T1000 (cell line): ENCODE data around the gene NELFB.

Source experiments
- DNase-seq: peaks from one replicate; lab custom pipeline; 2025; ENCODE audit warnings: mixed read lengths; lab: John Stamatoyannopoulos, UW

The NELFB gene

GRCh38 chr9:137303151-137303892 lies 48.2 kb downstream of the NELFB start:
- no peak for DNase-seq

GRCh38 chr9:137303893-137304382 lies 48.8 kb downstream of the NELFB start:
- DNase-seq: no peak

GRCh38 chr9:137304383-137305059 lies 49.4 kb downstream of the NELFB start:
- no peak for DNase-seq

GRCh38 chr9:137305060-137305797 lies 50.1 kb downstream of the NELFB start:
- no peak for DNase-seq

GRCh38 chr9:137305798-137306065 lies 50.6 kb downstream of the NELFB start:
- no peak for DNase-seq

- no peak for DNase-seq
Measured at GRCh38 chr9:137306066-137306849, 51.1 kb downstream of the NELFB start.

- no peak for DNase-seq
Measured at GRCh38 chr9:137306850-137307254, 51.7 kb downstream of the NELFB start.

GRCh38 chr9:137307255-137308056 lies 52.3 kb downstream of the NELFB start:
- DNase-seq: no peak

- no peak for DNase-seq
Measured at GRCh38 chr9:137308057-137308619, 53.0 kb downstream of the NELFB start.

- no peak for DNase-seq
Measured at GRCh38 chr9:137309368-137310188, 54.5 kb downstream of the NELFB start.

- DNase-seq: no peak
Measured at GRCh38 chr9:137310189-137311052, 55.3 kb downstream of the NELFB start.

- no peak for DNase-seq
Measured at GRCh38 chr9:137311171-137311985, 56.3 kb downstream of the NELFB start.

- no peak for DNase-seq
Measured at GRCh38 chr9:137311986-137312851, 57.1 kb downstream of the NELFB start.

- no peak for DNase-seq
Measured at GRCh38 chr9:137312852-137313325, 57.8 kb downstream of the NELFB start.

- no peak for DNase-seq
Measured at GRCh38 chr9:137313326-137313936, 58.3 kb downstream of the NELFB start.

- DNase-seq: no peak
Measured at GRCh38 chr9:137313956-137314560, 58.9 kb downstream of the NELFB start.
